Measurements from ENCODE around the gene RBPMS2.
"Not testable (repeated sequence)": the region's sequence is repeated elsewhere in the genome, so short reads cannot be mapped to it uniquely, and the experiment has no call there.

The RBPMS2 gene

GRCh38 chr15:64753480-64754185 lies 21.8 kb downstream of the RBPMS2 start:
- Mint-ChIP-seq H3K27ac (no peak overlapping the region), H3K27me3 (no peaks in the 10 kb centered on the region), H3K4me3 (peak overlapping the region; percentile 47), H3K36me3 (no peaks in the 10 kb centered on the region), H3K9me3 (no peaks in the 10 kb centered on the region), H3K4me1 (peaks cover 38% of the 10 kb centered on the region)
- DNase-seq (ENCODE audit: low spot score in 2 of 2) (no peak), ATAC-seq (ENCODE audit: low read depth) (peak; percentile 38)

GRCh38 chr15:64751464-64751863 lies 23.9 kb downstream of the RBPMS2 start:
- H3K36me3 Mint-ChIP-seq: no peaks in the 10 kb centered on the region
- ATAC-seq (ENCODE audit: low read depth) (no peak), DNase-seq (ENCODE audit: low spot score in 2 of 2) (no peak)
- no peaks in the 10 kb centered on the region for H3K27me3 Mint-ChIP-seq
- no peaks in the 10 kb centered on the region for H3K9me3 Mint-ChIP-seq
- peaks cover 29% of the 10 kb centered on the region for H3K4me1 Mint-ChIP-seq
- no peak overlapping the region for H3K4me3 Mint-ChIP-seq
- H3K27ac Mint-ChIP-seq: no peak overlapping the region

- no peak overlapping the region for H3K27ac Mint-ChIP-seq
Measured at GRCh38 chr15:64749999-64750657, 25.3 kb downstream of the RBPMS2 start.

GRCh38 chr15:64749167-64749566 lies 26.2 kb downstream of the RBPMS2 start:
- Mint-ChIP-seq H3K4me1 (peaks cover 12% of the 10 kb centered on the region), H3K27ac (no peak overlapping the region), H3K4me3 (no peak overlapping the region), H3K27me3 (peaks cover 1% of the 10 kb centered on the region), H3K9me3 (no peaks in the 10 kb centered on the region), H3K36me3 (no peaks in the 10 kb centered on the region)
- ATAC-seq (ENCODE audit: low read depth) (no peak), DNase-seq (ENCODE audit: low spot score in 2 of 2) (no peak)

More at GRCh38 chr15:64749999-64750657, 25.3 kb downstream of the RBPMS2 start:
- H3K4me1 Mint-ChIP-seq: peaks cover 21% of the 10 kb centered on the region
- ATAC-seq (ENCODE audit: low read depth): no peak
- no peak for DNase-seq (ENCODE audit: low spot score in 2 of 2)
- peaks cover 1% of the 10 kb centered on the region for H3K27me3 Mint-ChIP-seq
- no peaks in the 10 kb centered on the region for H3K36me3 Mint-ChIP-seq
- no peaks in the 10 kb centered on the region for H3K9me3 Mint-ChIP-seq
- H3K4me3 Mint-ChIP-seq: no peak overlapping the region

GRCh38 chr15:64748251-64748650 lies 27.1 kb downstream of the RBPMS2 start:
- no peaks in the 10 kb centered on the region for H3K36me3 Mint-ChIP-seq
- H3K27me3 Mint-ChIP-seq: peaks cover 1% of the 10 kb centered on the region
- H3K4me3 Mint-ChIP-seq: no peak overlapping the region
- DNase-seq (ENCODE audit: low spot score in 2 of 2) (no peak), ATAC-seq (ENCODE audit: low read depth) (no peak)
- no peaks in the 10 kb centered on the region for H3K9me3 Mint-ChIP-seq
- peaks cover 6% of the 10 kb centered on the region for H3K4me1 Mint-ChIP-seq
- H3K27ac Mint-ChIP-seq: no peak overlapping the region

GRCh38 chr15:64747578-64747977 lies 27.8 kb downstream of the RBPMS2 start:
- Mint-ChIP-seq H3K36me3 (no peaks in the 10 kb centered on the region), H3K4me1 (no peaks in the 10 kb centered on the region), H3K4me3 (no peak overlapping the region), H3K27ac (no peak overlapping the region), H3K27me3 (peaks cover 1% of the 10 kb centered on the region), H3K9me3 (no peaks in the 10 kb centered on the region)
- DNase-seq (ENCODE audit: low spot score in 2 of 2): no peak
- ATAC-seq (ENCODE audit: low read depth): no peak

- H3K27me3 Mint-ChIP-seq: peaks cover 1% of the 10 kb centered on the region
- ATAC-seq (ENCODE audit: low read depth) (no peak), DNase-seq (ENCODE audit: low spot score in 2 of 2) (no peak)
- H3K4me3 Mint-ChIP-seq: no peak overlapping the region
- H3K4me1 Mint-ChIP-seq: no peaks in the 10 kb centered on the region
- H3K36me3 Mint-ChIP-seq: no peaks in the 10 kb centered on the region
- no peak overlapping the region for H3K27ac Mint-ChIP-seq
- no peaks in the 10 kb centered on the region for H3K9me3 Mint-ChIP-seq
Measured at GRCh38 chr15:64746921-64747320, 28.5 kb downstream of the RBPMS2 start.

- peaks cover 1% of the 10 kb centered on the region for H3K27me3 Mint-ChIP-seq
- no peak overlapping the region for H3K27ac Mint-ChIP-seq
- no peak overlapping the region for H3K4me3 Mint-ChIP-seq
- no peaks in the 10 kb centered on the region for H3K9me3 Mint-ChIP-seq
- ATAC-seq (ENCODE audit: low read depth) (no peak), DNase-seq (ENCODE audit: low spot score in 2 of 2) (no peak)
- no peaks in the 10 kb centered on the region for H3K4me1 Mint-ChIP-seq
- no peaks in the 10 kb centered on the region for H3K36me3 Mint-ChIP-seq
Measured at GRCh38 chr15:64746356-64746755, 29.0 kb downstream of the RBPMS2 start.

- DNase-seq (ENCODE audit: low spot score in 2 of 2) (no peak), ATAC-seq (ENCODE audit: low read depth) (no peak)
- H3K9me3 Mint-ChIP-seq: no peaks in the 10 kb centered on the region
- H3K4me1 Mint-ChIP-seq: peaks cover 2% of the 10 kb centered on the region
- peaks cover 1% of the 10 kb centered on the region for H3K27me3 Mint-ChIP-seq
- H3K4me3 Mint-ChIP-seq: no peak overlapping the region
- H3K36me3 Mint-ChIP-seq: no peaks in the 10 kb centered on the region
- no peak overlapping the region for H3K27ac Mint-ChIP-seq
Measured at GRCh38 chr15:64743691-64744090, 31.7 kb downstream of the RBPMS2 start.

GRCh38 chr15:64742921-64743320 lies 32.5 kb downstream of the RBPMS2 start:
- Mint-ChIP-seq H3K36me3 (no peaks in the 10 kb centered on the region), H3K4me3 (no peak overlapping the region)

GRCh38 chr15:64742385-64742784 lies 33.0 kb downstream of the RBPMS2 start:
- DNase-seq (ENCODE audit: low spot score in 2 of 2) (no peak), ATAC-seq (ENCODE audit: low read depth) (no peak)
- H3K27me3 Mint-ChIP-seq: peaks cover 1% of the 10 kb centered on the region
- H3K4me3 Mint-ChIP-seq: no peak overlapping the region
- peaks cover 2% of the 10 kb centered on the region for H3K4me1 Mint-ChIP-seq
- no peaks in the 10 kb centered on the region for H3K9me3 Mint-ChIP-seq
- no peaks in the 10 kb centered on the region for H3K36me3 Mint-ChIP-seq
- no peak overlapping the region for H3K27ac Mint-ChIP-seq

More at GRCh38 chr15:64742921-64743320, 32.5 kb downstream of the RBPMS2 start:
- Mint-ChIP-seq H3K9me3 (no peaks in the 10 kb centered on the region), H3K27me3 (peaks cover 1% of the 10 kb centered on the region), H3K27ac (no peak overlapping the region), H3K4me1 (peaks cover 2% of the 10 kb centered on the region)
- DNase-seq (ENCODE audit: low spot score in 2 of 2) (no peak), ATAC-seq (ENCODE audit: low read depth) (no peak)

- not testable (repeated sequence) for H3K36me3 Mint-ChIP-seq; ATAC-seq (ENCODE audit: low read depth); H3K9me3 Mint-ChIP-seq; H3K4me1 Mint-ChIP-seq; DNase-seq (ENCODE audit: low spot score in 2 of 2); H3K27ac Mint-ChIP-seq; H3K4me3 Mint-ChIP-seq; H3K27me3 Mint-ChIP-seq
Measured at GRCh38 chr15:64741708-64742107, 33.7 kb downstream of the RBPMS2 start.

GRCh38 chr15:64740311-64741170 lies 34.8 kb downstream of the RBPMS2 start:
- Mint-ChIP-seq H3K4me3 (no peak overlapping the region), H3K27ac (no peak overlapping the region), H3K9me3 (no peaks in the 10 kb centered on the region), H3K4me1 (peaks cover 2% of the 10 kb centered on the region), H3K27me3 (no peaks in the 10 kb centered on the region), H3K36me3 (no peaks in the 10 kb centered on the region)
- ATAC-seq (ENCODE audit: low read depth) (no peak), DNase-seq (ENCODE audit: low spot score in 2 of 2) (no peak)

GRCh38 chr15:64739577-64740143 lies 35.7 kb downstream of the RBPMS2 start:
- ATAC-seq (ENCODE audit: low read depth): no peak
- Mint-ChIP-seq H3K27me3 (no peaks in the 10 kb centered on the region), H3K27ac (no peak overlapping the region), H3K4me1 (peaks cover 2% of the 10 kb centered on the region), H3K9me3 (no peaks in the 10 kb centered on the region), H3K36me3 (no peaks in the 10 kb centered on the region), H3K4me3 (no peak overlapping the region)
- no peak for DNase-seq (ENCODE audit: low spot score in 2 of 2)

Measured in memory B cell (primary cell).